Neural crest cell (in vitro differentiated cells): Measurements from ENCODE around the gene CRABP1. TPM values are rescaled to one million over a fixed set of nuclear protein-coding genes. Genes with fewer than 3 reads are reported as not detected.
A peak's percentile ranks its signal among the peaks of the same experiment; 100 is the strongest.

Experiments used
- DNase-seq: peaks from one replicate; pipeline ENCODE4 v3.0.0; 2021; ENCODE audit warnings: low read depth, mixed read lengths, low spot score
- H3K27ac Mint-ChIP-seq: one replicate; pipeline ENCODE4 v1.8.0; 2021; ENCODE audit warnings: mild to moderate bottlenecking, mixed read lengths; ENCODE audit not compliant: unreplicated experiment
- H3K27me3 Mint-ChIP-seq: 2 replicates; pipeline ENCODE4 v1.8.0; 2021; ENCODE audit warnings: low read depth, mild to moderate bottlenecking, mixed read lengths
- H3K36me3 Mint-ChIP-seq: 2 replicates; pipeline ENCODE4 v1.8.0; 2021; ENCODE audit warnings: low read depth, mild to moderate bottlenecking, mixed read lengths
- H3K4me1 Mint-ChIP-seq: 2 replicates; pipeline ENCODE4 v1.8.0; 2021; ENCODE audit warnings: mixed read lengths
- H3K4me3 Mint-ChIP-seq: one replicate; pipeline ENCODE4 v1.8.0; 2021; ENCODE audit warnings: mild to moderate bottlenecking, mixed read lengths
- H3K9me3 Mint-ChIP-seq: 2 replicates; pipeline ENCODE4 v1.8.0; 2021; ENCODE audit warnings: mixed read lengths
- total RNA-seq: library from RNA; stranded (reverse); gene quantifications from 2 replicates; pipeline ENCODE4 v1.2.1, GENCODE V29; 2021
- TF ChIP-seq, protein P1 (sequence below): fragments of 200-600 bp; sonication (generic); conservative IDR thresholded peaks from 2 replicates; pipeline ENCODE4 v1.5.0; 2021; ENCODE audit warnings: antibody characterized with exemption, mild to moderate bottlenecking

CRABP1 gene
- total RNA-seq, 1 donor from 2014 or later: 803 TPM

DNA sequence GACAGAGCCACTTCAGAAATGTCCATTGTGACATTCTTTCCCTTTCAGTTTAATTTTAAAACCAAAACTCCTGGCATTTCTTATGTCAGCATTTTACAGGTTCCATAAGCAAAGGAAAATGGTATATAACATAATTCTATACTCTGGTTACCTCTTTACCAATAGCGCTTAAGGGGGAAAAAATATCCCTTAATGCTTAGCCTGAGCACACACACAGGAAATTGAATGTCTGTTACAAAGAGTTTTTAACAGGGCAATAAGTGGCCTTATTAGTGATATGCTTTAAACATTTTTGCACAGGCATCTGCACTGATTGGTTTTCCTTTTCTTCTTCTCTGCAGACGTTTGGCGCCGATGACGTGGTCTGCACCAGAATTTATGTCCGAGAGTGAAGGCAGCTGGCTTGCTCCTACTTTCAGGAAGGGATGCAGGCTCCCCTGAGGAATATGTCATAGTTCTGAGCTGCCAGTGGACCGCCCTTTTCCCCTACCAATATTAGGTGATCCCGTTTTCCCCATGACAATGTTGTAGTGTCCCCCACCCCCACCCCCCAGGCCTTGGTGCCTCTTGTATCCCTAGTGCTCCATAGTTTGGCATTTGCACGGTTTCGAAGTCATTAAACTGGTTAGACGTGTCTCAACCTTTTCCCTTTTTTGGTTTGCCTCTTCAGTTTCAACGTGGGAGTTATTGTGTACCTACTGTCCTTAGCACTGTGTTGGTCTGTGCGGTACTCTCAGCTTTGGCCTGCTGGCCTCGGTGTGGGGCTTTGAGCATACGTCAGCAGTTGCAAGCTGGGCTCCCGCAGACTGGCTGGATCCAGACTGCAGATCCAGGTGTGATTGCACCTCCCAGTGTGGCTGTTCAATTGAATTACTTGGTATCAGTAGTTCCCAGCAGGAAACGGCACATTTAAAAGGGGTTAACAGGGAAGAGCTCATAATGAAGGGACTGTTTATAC is 7.7 kb downstream of the CRABP1 start:
- Mint-ChIP-seq H3K4me3 (peak overlapping the region; percentile 48), H3K27ac (peak overlapping the region; percentile 36), H3K27me3 (peaks cover 19% of the 10 kb centered on the region), H3K9me3 (no peaks in the 10 kb centered on the region), H3K36me3 (peaks cover 3% of the 10 kb centered on the region), H3K4me1 (peaks cover 49% of the 10 kb centered on the region)
- TF ChIP-seq, protein P1, sequence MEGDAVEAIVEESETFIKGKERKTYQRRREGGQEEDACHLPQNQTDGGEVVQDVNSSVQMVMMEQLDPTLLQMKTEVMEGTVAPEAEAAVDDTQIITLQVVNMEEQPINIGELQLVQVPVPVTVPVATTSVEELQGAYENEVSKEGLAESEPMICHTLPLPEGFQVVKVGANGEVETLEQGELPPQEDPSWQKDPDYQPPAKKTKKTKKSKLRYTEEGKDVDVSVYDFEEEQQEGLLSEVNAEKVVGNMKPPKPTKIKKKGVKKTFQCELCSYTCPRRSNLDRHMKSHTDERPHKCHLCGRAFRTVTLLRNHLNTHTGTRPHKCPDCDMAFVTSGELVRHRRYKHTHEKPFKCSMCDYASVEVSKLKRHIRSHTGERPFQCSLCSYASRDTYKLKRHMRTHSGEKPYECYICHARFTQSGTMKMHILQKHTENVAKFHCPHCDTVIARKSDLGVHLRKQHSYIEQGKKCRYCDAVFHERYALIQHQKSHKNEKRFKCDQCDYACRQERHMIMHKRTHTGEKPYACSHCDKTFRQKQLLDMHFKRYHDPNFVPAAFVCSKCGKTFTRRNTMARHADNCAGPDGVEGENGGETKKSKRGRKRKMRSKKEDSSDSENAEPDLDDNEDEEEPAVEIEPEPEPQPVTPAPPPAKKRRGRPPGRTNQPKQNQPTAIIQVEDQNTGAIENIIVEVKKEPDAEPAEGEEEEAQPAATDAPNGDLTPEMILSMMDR: no peak
- DNase-seq: no peak

DNA sequence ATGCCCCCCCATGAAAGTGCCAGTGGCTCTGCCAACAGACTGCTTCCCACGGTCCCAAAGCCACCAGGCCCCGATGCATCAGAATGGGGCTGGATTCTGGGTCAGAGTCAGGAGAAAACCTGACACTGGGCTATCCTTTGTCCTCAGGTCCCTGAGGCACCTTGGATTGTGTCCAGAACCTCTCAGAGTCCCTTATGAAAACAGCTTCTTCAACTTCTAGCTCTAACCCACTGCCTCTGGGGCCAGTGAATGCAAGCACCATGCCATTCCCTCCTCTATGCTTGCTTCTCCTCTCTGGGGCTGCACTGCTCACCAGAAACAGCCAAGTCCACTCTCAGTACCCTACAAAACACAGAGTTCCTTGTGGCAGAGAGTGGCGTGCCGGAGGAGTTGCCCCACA is 9.9 kb downstream of the CRABP1 start:
- peak overlapping the region; percentile 9 for H3K27ac Mint-ChIP-seq

DNA sequence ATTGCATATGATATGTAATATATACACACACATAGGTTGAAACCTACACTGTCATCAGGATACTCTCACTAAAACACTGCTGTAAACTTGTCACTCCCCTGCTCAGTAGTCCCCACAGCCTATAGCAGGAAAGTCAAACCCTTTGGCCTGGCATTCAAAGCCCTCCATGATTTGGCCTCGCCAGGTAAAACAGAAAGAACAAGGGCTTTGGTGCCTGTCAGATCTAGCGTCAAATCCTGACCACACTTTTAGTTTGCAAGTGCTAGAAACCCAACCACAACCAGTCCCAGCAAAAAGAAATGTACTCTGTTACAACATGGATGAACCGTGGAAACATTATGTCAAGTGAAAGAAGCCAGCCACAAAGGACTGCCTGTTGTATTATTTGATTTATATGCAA is 11.4 kb downstream of the CRABP1 start:
- H3K27ac Mint-ChIP-seq: no peak overlapping the region
- H3K36me3 Mint-ChIP-seq: peaks cover 3% of the 10 kb centered on the region
- H3K4me3 Mint-ChIP-seq: no peak overlapping the region
- H3K9me3 Mint-ChIP-seq: no peaks in the 10 kb centered on the region
- peaks cover 3% of the 10 kb centered on the region for H3K27me3 Mint-ChIP-seq
- TF ChIP-seq, protein P1: no peak
- no peak for DNase-seq
- peaks cover 26% of the 10 kb centered on the region for H3K4me1 Mint-ChIP-seq

More for the DNA sequence above, 9.9 kb downstream of the CRABP1 start:
- no peak for DNase-seq
- TF ChIP-seq, protein P1: no peak
- Mint-ChIP-seq H3K4me1 (peaks cover 36% of the 10 kb centered on the region), H3K4me3 (peak overlapping the region; percentile 31), H3K27me3 (peaks cover 5% of the 10 kb centered on the region), H3K36me3 (peaks cover 3% of the 10 kb centered on the region), H3K9me3 (no peaks in the 10 kb centered on the region)

DNA sequence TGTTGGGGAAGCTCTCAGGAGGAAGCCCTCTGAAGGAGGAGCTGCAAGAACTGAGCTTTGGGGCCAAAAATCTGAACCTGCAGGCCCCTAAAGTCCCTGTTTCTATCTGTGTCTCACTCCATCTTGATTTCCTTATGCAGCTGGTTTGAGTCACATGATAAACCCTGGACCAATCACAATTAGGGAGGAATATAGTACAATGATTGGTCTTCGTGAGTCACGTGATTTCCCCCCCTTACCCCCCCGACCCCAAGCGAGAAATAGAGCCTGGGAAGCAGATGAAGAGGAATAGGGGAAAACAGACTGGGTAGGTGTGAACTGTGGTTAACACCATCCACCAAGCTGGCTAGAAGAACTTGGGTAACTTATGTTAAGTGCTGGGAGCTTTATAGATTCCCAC is 12.9 kb downstream of the CRABP1 start:
- Mint-ChIP-seq H3K27me3 (peaks cover 3% of the 10 kb centered on the region), H3K4me1 (peaks cover 12% of the 10 kb centered on the region), H3K4me3 (no peak overlapping the region), H3K9me3 (no peaks in the 10 kb centered on the region), H3K36me3 (peaks cover 3% of the 10 kb centered on the region), H3K27ac (no peak overlapping the region)
- DNase-seq: no peak
- TF ChIP-seq, protein P1: no peak

DNA sequence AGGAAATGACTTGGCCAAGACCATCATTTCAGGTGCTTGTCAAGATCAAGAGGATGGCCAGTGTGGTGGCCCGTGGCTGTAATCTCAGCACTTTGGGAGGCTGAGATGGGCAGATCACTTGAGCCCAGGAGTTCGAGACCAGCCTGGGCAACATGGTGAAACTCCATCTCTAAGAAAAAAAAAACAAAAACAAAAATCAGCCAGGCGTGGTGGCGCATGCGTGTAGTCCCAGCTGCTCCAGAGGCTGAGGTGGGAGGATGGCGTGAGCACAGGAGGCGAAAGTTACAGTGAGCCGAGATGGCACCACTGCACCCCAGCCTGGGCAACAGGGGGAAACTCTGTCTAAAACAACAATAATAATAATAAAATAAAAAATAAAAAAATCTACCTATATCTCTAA is 15.0 kb downstream of the CRABP1 start:
- DNase-seq: no peak
- Mint-ChIP-seq H3K27ac (no peak overlapping the region), H3K4me3 (no peak overlapping the region), H3K4me1 (peaks cover 5% of the 10 kb centered on the region), H3K9me3 (no peaks in the 10 kb centered on the region), H3K36me3 (no peaks in the 10 kb centered on the region), H3K27me3 (no peaks in the 10 kb centered on the region)
- TF ChIP-seq, protein P1: no peak
